Ectodermal cell (in vitro differentiated cells): ENCODE measurements around the gene RANBP1.

Source experiments
- H3K27ac ChIP-seq: 2 replicates; pipeline ENCODE4 v1.7.0; 2013; ENCODE audit warnings: mild to moderate bottlenecking, low read depth, low read length; ENCODE audit not compliant: insufficient read depth, poor library complexity, severe bottlenecking
- H3K27me3 ChIP-seq: 2 replicates; pipeline ENCODE4 v1.7.0; 2013; ENCODE audit warnings: mild to moderate bottlenecking, low read length; ENCODE audit not compliant: insufficient read depth, control insufficient read depth, poor library complexity, severe bottlenecking
- H3K36me3 ChIP-seq: one replicate; pipeline ENCODE4 v1.7.0; 2013; ENCODE audit warnings: low read length; ENCODE audit not compliant: control insufficient read depth, insufficient read depth
- H3K4me1 ChIP-seq: one replicate; pipeline ENCODE4 v1.7.0; 2013; ENCODE audit warnings: low read length; ENCODE audit not compliant: control insufficient read depth, insufficient read depth
- H3K4me3 ChIP-seq: 2 replicates; pipeline ENCODE4 v1.7.0; 2013; ENCODE audit warnings: low read depth, low read length, control low read depth; ENCODE audit not compliant: insufficient read depth
- H3K9me3 ChIP-seq: 2 replicates; pipeline ENCODE4 v1.7.0; 2013; ENCODE audit warnings: mild to moderate bottlenecking, low read length, moderate library complexity; ENCODE audit not compliant: control insufficient read depth
- WGBS, 2 experiments: methylation state at CpG; one replicate each; pipeline ENCODE4 v1.1.7; 2013; ENCODE audit warnings: missing lambda C conversion rate in 2 of 2; 5-methylcytosine and 5-hydroxymethylcytosine counted together

Gene RANBP1

GRCh38 chr22:20080776-20081654 lies 34.9 kb upstream of the RANBP1 start:
- Histone ChIP-seq H3K4me3 (peak overlapping the region; percentile 96), H3K4me1 (peaks cover 26% of the 10 kb centered on the region), H3K27me3 (no peaks in the 10 kb centered on the region), H3K36me3 (peaks cover 3% of the 10 kb centered on the region), H3K9me3 (no peaks in the 10 kb centered on the region), H3K27ac (peak overlapping the region; percentile 88)
- 19 to 20% methylated on average over 27 of the region's 27 CpGs for WGBS, 2 experiments

- Histone ChIP-seq H3K4me1 (peaks cover 26% of the 10 kb centered on the region), H3K27ac (no peak overlapping the region), H3K27me3 (no peaks in the 10 kb centered on the region), H3K36me3 (peaks cover 23% of the 10 kb centered on the region), H3K9me3 (no peaks in the 10 kb centered on the region), H3K4me3 (no peak overlapping the region)
- 90 to 91% methylated on average over 10 of the region's 10 CpGs for WGBS, 2 experiments
These were observed 32.6 kb upstream of the RANBP1 start for GRCh38 chr22:20083157-20083890.

- Histone ChIP-seq H3K4me3 (no peak overlapping the region), H3K27me3 (no peaks in the 10 kb centered on the region), H3K4me1 (peaks cover 26% of the 10 kb centered on the region), H3K36me3 (peaks cover 30% of the 10 kb centered on the region), H3K9me3 (no peaks in the 10 kb centered on the region), H3K27ac (no peak overlapping the region)
- WGBS, 2 experiments = 95 to 97% methylated on average over 10 of the region's 10 CpGs
These were observed 31.9 kb upstream of the RANBP1 start for GRCh38 chr22:20083891-20084546.

DNA sequence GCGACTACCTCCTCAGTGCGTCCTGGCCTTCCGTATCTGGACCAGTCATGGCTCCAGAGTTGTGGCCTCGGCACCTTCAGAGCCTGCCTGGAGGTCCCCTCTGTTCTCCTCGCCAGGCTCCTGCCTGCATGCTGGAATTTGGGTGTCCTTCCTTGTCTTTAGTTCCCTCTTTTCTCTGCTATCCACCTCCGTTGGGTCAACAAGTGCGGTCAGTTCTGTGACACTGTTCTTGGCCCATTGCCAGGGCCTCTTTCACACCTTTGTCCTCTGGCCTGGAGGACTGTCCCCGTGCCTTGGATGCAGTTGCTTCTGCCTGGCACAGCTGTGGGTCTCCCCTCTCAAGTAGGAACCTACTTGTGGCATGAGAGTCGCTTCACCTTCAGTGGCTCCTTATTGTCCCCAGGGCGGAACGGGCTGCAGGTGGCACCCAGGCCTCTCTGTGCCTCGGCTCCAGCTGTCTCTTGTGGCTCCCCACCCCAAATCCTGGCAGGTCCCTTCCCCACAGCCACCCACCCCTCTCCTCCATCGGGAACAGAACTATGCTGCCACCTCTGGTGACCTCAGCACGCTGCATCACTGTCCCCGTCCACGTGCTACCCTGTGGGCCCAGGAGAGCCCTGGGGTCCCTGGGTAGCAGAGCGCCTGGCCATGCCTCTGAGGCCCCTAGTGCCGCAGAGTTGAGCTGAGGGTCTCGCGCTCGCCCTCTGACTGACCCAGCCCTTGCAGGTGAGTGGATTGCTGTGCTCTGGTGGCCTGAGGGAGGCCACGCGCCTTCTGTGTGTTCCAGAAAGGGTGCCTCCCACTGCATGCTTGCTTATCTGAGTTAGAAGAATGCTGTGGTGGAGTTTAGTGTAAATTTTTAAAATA lies 31.1 kb upstream of the RANBP1 start:
- Histone ChIP-seq H3K4me3 (no peak overlapping the region), H3K27me3 (no peaks in the 10 kb centered on the region), H3K4me1 (peaks cover 26% of the 10 kb centered on the region), H3K36me3 (peaks cover 37% of the 10 kb centered on the region), H3K27ac (no peak overlapping the region), H3K9me3 (no peaks in the 10 kb centered on the region)
- 76 to 77% methylated on average over 23 of the region's 23 CpGs for WGBS, 2 experiments

DNA sequence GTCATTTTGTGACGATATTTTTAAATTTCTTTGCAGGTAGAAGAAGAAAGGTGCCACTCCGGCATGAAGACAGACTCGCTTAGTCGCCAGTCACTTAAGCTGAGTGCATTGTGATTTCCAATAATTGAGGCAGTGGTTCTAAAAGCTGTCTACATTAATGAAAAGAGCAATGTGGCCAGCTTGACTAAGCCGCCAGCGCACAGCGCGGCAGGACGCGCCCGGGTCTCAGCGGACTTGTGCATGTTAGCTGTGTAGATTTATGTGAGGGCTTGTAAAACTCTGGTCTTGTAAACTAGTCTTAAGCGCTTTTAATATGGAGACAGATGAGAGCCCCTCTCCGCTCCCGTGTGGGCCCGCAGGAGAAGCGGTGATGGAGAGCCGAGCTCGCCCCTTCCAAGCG lies 30.3 kb upstream of the RANBP1 start:
- no peaks in the 10 kb centered on the region for H3K27me3 ChIP-seq
- H3K9me3 ChIP-seq = no peaks in the 10 kb centered on the region
- no peak overlapping the region for H3K27ac ChIP-seq
- peaks cover 46% of the 10 kb centered on the region for H3K36me3 ChIP-seq
- 96 to 97% methylated on average over 20 of the region's 20 CpGs for WGBS, 2 experiments
- no peak overlapping the region for H3K4me3 ChIP-seq
- peaks cover 26% of the 10 kb centered on the region for H3K4me1 ChIP-seq

GRCh38 chr22:20086101-20086599 lies 29.8 kb upstream of the RANBP1 start:
- peaks cover 26% of the 10 kb centered on the region for H3K4me1 ChIP-seq
- 96 to 97% methylated on average over 24 of the region's 24 CpGs for WGBS, 2 experiments
- H3K9me3 ChIP-seq = no peaks in the 10 kb centered on the region
- peaks cover 51% of the 10 kb centered on the region for H3K36me3 ChIP-seq
- no peak overlapping the region for H3K27ac ChIP-seq
- H3K4me3 ChIP-seq = no peak overlapping the region
- H3K27me3 ChIP-seq = no peaks in the 10 kb centered on the region

- WGBS, 2 experiments = 96 to 97% methylated on average over 5 of the region's 5 CpGs
- no peak overlapping the region for H3K27ac ChIP-seq
- H3K36me3 ChIP-seq = peaks cover 57% of the 10 kb centered on the region
These were observed 29.1 kb upstream of the RANBP1 start for GRCh38 chr22:20086763-20087162.

DNA sequence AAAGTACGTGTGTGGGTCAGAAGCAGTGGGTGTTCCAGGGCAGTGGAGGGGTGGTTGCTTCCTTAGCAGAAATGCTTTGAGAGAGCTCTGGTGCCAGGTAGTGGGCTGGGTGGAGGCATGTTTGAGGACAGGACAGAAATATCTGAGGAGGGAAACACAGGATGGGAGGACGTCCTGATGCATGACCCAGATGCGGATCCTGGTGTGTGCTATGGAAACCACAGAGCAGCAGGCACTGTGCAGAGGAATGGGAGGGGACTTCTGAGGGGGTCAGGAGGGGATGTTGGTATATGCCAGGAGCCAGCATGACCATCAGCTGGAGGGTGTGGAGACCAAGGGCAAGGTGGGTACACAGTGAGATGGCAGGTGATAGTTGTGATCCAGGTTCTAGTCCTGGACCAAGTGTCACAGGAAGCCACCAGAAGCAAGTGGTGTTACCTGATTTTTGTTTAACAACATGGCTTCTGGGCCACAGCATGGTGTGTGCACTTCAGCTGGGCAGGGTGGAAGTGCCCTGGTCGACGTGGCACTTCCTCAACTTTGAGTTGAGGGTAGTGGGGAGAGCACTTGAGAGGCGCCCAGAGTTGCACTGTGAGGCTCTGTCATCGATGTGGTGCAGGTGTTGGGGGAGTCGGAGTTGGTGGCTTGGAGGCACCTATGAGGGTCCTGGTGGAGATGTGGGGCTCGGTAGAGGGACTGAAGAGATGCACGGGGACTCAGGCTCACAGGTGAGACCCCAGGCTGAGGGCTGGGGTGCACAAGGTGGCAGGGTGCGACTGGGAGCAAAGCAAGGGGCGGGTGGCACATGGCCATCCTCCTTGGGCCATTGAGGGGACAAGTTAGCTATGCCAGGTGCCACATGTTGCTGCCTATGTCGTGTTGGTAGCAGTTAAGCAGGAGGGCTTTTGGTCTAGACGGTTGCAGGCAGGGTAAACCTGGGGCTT lies 28.3 kb upstream of the RANBP1 start:
- WGBS, 2 experiments = 96 to 97% methylated on average over 14 of the region's 14 CpGs

More at GRCh38 chr22:20086763-20087162, 29.1 kb upstream of the RANBP1 start:
- Histone ChIP-seq H3K27me3 (no peaks in the 10 kb centered on the region), H3K9me3 (no peaks in the 10 kb centered on the region), H3K4me3 (no peak overlapping the region), H3K4me1 (peaks cover 26% of the 10 kb centered on the region)

DNA sequence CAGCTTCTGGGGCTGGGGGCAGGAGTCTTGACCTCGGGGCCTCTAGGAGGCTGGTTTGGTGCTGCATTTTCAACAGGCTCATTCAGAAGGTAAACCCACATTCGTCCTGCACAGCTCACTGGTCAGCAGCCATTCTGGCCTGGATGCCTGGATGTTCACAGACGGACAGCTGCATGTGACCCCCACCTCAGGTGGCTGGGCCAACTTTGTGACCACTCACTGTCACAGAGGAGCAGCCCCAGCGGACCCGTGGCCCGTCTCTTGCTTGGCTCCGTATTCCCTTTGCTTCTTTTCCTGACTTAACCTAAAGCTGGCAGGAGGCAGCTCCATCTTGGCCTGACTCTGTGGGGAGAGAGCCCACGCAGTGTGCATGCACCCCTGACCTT lies 27.6 kb upstream of the RANBP1 start:
- no peaks in the 10 kb centered on the region for H3K9me3 ChIP-seq
- H3K4me1 ChIP-seq = peaks cover 16% of the 10 kb centered on the region
- peaks cover 70% of the 10 kb centered on the region for H3K36me3 ChIP-seq
- no peak overlapping the region for H3K4me3 ChIP-seq
- H3K27ac ChIP-seq = no peak overlapping the region
- WGBS, 2 experiments = 93 to 96% methylated on average over 8 of the region's 8 CpGs
- no peaks in the 10 kb centered on the region for H3K27me3 ChIP-seq

More for the DNA sequence above, 28.3 kb upstream of the RANBP1 start:
- H3K36me3 ChIP-seq = peaks cover 65% of the 10 kb centered on the region
- peaks cover 21% of the 10 kb centered on the region for H3K4me1 ChIP-seq
- no peak overlapping the region for H3K27ac ChIP-seq
- no peak overlapping the region for H3K4me3 ChIP-seq
- H3K27me3 ChIP-seq = no peaks in the 10 kb centered on the region
- no peaks in the 10 kb centered on the region for H3K9me3 ChIP-seq
